Lung microvascular endothelial cell (primary cell): Measurements from ENCODE around the gene RUNX2. TPM values are rescaled to one million over a fixed set of nuclear protein-coding genes. Genes with fewer than 3 reads are reported as not detected.

Experiments used
- total RNA-seq: library from RNA; depleted of rRNA; stranded (reverse); fragments of >200 nt; gene quantifications from 2 replicates; pipeline ENCODE4 v1.2.1, GENCODE V29; 2014

The RUNX2 gene
- total RNA-seq, 1 donor from 2014 or later = not detected

Other genes starting within 250 kb of the RUNX2 start
- 2.4 and 2.8 TPM in 2 replicates for gene SUPT3H, start 49.6 kb downstream of the RUNX2 start, total RNA-seq